H1 (cell line): ENCODE measurements around the gene GLYATL3.

Experiments
- CEBPB ChIP-seq: IDR thresholded peaks from 2 replicates; pipeline ENCODE4 v1.6.1; 2012; ENCODE audit warnings: low read depth, low read length
- EZH2 ChIP-seq: fragments of 200-600 bp; sonication (generic); IDR thresholded peaks from 2 replicates; pipeline ENCODE4 v1.7.1; 2012; ENCODE audit warnings: low read depth, mild to moderate bottlenecking, moderate library complexity, low read length, inconsistent platforms; ENCODE audit not compliant: severe bottlenecking
- FOSL1 ChIP-seq: IDR thresholded peaks from 2 replicates; pipeline ENCODE4 v1.6.1; 2011; ENCODE audit warnings: mild to moderate bottlenecking, low read depth, low read length, moderate library complexity; ENCODE audit not compliant: insufficient read depth
- GABPA ChIP-seq: IDR thresholded peaks from 2 replicates; pipeline ENCODE4 v1.6.1; 2011; ENCODE audit warnings: mild to moderate bottlenecking, low read length, moderate library complexity, borderline replicate concordance; ENCODE audit not compliant: insufficient read depth
- HDAC6 ChIP-seq: IDR thresholded peaks from one replicate; pipeline ENCODE4 v1.7.1; 2012; ENCODE audit warnings: low read depth, mild to moderate bottlenecking, inconsistent platforms, low read length, moderate library complexity
- POLR2A ChIP-seq, 2 experiments: IDR thresholded peaks; 1 replicate in 1 of 2; 2 replicates in 1 of 2; pipeline ENCODE4 v1.6.1; 2011; ENCODE audit warnings: low read depth in 2 of 2, low read length in 2 of 2, mild to moderate bottlenecking in 2 of 2; ENCODE audit errors: control extremely low read depth in 1 of 2
- RNF2 ChIP-seq: fragments of 200-900, 300-1000 bp; sonication (generic); IDR thresholded peaks from 2 replicates; pipeline ENCODE4 v1.7.1; 2016; ENCODE audit warnings: borderline replicate concordance, low read depth, mild to moderate bottlenecking, antibody characterized with exemption, low read length; ENCODE audit not compliant: poor library complexity, severe bottlenecking; ENCODE audit errors: missing control alignments
- TF ChIP-seq, protein P1 (sequence below), 3 experiments: IDR thresholded peaks; 1 replicate in 2 of 3; 2 replicates in 1 of 3; pipeline versions ENCODE4 v1.5.1 to v1.6.1; 2011; ENCODE audit warnings: low read length in 3 of 3, mild to moderate bottlenecking in 3 of 3, inconsistent platforms in 2 of 3, low read depth in 1 of 3, moderate library complexity in 1 of 3; ENCODE audit not compliant: insufficient read depth in 1 of 3; ENCODE audit errors: control extremely low read depth in 1 of 3

DNA sequence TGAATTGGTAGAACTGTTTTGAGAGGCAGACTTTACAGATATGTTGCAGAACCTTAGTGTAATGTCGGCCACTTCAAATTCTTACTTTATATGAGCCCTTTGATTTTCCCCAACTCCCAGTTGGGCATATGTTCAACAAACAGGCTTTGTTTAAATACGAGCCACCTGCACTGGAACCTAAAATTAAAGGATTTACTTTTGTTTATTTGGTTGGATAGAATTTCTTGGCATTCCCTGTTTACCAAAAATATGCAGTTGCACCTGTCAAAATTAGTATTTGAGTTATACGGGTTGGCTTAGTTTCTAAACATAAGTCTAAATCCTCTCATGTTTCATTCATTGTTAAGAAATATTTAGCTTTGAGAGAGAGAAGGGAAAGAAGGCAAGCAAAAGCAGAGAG lies 2.4 kb upstream of the GLYATL3 start:
- TF ChIP-seq EZH2: no peak
- TF ChIP-seq POLR2A (IDR thresholded peaks at IDR 0.05; ENCODE audit: control extremely low read depth in 1 of 2, low read depth in 2 of 2, low read length in 2 of 2): no peak
- TF ChIP-seq, protein P1, sequence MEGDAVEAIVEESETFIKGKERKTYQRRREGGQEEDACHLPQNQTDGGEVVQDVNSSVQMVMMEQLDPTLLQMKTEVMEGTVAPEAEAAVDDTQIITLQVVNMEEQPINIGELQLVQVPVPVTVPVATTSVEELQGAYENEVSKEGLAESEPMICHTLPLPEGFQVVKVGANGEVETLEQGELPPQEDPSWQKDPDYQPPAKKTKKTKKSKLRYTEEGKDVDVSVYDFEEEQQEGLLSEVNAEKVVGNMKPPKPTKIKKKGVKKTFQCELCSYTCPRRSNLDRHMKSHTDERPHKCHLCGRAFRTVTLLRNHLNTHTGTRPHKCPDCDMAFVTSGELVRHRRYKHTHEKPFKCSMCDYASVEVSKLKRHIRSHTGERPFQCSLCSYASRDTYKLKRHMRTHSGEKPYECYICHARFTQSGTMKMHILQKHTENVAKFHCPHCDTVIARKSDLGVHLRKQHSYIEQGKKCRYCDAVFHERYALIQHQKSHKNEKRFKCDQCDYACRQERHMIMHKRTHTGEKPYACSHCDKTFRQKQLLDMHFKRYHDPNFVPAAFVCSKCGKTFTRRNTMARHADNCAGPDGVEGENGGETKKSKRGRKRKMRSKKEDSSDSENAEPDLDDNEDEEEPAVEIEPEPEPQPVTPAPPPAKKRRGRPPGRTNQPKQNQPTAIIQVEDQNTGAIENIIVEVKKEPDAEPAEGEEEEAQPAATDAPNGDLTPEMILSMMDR (IDR thresholded peaks at IDR 0.05; ENCODE audit: control extremely low read depth in 1 of 3, insufficient read depth in 1 of 3, low read depth in 1 of 3, low read length in 3 of 3): no peak
- TF ChIP-seq CEBPB: no peak
- no peak for TF ChIP-seq HDAC6
- TF ChIP-seq RNF2: no peak
- no peak for TF ChIP-seq GABPA
- no peak for TF ChIP-seq FOSL1
